HL-60/S4 treated with phorbol 12-myristate 13-acetate at 8.2 ng/mL for 4 days and 3 days (cell line): ENCODE data around the gene TYSND1.
"Not testable (repeated sequence)": the region's sequence is repeated elsewhere in the genome, so short reads cannot be mapped to it uniquely, and the experiment has no call there.

Source experiments
- in situ Hi-C: fragments of 300-500 bp; cut with MboI; formaldehyde crosslinking; loops from 2 replicates; pipeline ENCODE4 v1.15.0; 2022; ENCODE audit warnings: low sequenced_read_pairs

The TYSND1 gene

DNA sequence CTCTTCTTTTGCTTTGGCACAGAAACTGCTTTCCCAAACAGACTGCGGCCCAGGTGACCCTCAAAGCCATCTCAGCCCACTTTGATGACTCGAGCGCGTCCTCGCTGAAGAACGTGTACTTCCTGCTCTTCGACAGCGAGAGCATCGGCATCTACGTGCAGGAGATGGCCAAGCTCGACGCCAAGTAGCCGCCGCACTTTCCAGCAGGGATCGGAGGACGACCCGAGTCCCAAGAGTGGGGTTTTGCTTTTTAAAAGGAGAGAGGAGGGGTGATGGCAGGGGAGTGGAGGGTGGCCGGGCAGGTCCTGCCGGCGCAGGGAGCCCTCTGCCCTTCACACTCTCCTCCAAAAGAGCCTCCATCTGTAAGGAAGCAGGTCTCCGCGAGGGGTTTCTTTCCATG, 35.0 kb downstream of the TYSND1 start:
- in situ Hi-C loops = no loop called here

DNA sequence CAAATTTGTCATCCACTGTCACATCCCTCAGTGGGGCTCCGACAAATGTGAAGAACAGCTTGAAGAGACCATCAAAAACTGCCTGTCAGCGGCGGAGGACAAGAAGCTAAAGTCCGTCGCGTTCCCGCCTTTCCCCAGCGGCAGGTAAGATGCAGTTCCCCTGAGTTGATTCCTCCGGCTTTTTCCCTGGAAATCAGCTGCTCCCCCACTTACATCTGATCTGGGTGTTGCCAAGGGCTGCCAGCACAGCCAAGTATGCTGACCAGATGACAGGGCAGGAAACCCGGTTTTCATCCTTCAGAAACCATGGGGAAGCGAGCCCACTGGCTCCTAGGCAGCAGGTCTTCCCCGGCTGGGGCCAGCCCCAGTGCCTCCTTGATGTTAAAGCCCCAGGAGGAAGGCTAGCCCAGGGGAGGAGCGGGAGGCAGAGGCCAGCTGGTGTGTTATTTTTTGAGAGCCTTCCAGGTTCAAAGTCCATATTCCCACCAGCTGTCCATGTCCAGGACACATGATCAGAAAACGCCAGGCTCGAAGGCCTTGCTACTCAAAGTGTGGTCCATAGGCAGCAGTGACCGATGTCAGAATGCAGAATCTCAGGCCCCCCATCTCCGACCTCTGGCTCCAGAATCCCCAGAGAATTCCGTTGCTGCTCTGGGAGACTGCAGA, 37.3 kb downstream of the TYSND1 start:
- in situ Hi-C loops = no loop called here

DNA sequence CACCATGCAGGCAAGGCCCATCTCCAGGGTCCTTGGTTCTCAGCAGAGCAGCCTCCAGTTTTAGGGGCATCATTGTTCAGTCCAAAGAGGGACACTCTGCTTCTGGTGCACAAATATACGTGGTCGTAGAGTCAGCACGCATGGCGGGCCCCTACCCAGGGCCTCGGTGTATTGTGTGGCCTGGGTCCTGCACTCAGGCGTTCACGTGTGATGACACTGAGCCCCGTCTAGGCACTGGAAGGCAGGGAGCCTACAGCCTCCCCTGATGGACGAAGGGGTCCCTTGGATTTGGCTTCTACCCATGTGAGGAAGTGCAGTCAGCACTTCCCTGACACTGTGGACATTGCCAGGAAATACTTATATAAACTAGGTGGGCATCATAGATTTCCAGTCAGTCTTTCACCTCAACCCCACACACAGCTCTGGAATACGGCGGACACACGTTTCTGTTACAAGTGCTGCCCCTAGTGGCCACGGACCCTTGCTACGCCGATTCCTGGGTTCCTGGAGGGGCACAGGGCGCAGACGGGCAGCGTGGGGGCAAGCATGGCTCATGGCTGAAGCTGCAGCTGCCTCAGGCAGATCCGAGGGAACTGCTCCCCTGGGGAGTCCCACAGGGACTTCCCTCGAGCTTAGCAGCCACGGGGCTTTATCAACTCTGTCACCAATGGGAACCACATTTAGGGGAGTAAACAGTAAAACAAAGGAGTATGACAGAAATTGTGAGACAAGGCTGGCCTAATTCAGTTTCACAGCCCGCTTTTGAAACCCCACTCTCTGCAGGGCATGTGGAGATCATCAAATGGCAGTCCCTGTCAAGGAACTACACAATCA, 39.3 kb downstream of the TYSND1 start:
- in situ Hi-C loops = no loop called here

DNA sequence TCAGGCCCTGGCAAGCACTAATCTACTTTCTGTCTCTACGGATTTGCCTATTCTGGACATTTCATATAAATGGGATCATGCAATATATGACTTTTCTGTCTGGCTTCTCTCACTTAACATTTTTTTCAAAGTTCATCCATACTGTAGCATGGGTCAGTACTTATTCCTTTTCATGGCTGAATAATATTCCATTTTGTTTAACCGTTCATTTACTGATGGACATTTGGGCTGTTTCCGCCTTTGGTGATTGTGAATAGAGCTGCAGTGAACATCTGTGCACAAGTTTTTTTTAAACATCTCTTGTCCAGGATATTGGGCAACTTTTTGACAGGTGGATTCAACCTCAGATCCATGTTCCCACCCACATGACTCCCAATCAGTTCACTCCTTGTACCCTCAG, 44.8 kb downstream of the TYSND1 start:
- in situ Hi-C loops = no loop called here

DNA sequence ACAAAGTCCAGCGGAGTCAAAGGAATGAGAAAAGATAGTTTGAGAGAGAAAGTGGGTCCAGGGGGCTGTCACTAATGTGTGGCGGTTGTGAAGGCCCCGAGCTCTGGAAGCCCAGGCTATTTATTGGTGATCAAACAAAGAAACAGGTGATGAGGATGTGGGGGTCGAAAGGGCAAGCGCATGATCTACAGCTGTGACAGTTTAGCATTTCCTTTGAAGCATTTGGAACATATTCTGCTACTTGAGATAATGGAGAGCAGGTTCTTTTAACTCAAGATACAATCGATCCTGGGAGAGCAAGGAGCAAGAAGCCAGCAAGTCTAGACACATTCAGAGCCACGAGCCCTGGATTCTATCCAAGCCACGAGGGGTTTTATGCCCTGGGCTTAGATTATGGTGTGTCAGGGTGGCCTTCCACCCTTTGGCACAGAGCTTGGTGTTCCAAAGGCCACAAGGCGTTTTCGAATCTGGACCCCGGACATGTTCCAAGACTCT, 45.4 kb downstream of the TYSND1 start:
- in situ Hi-C loops = not testable (repeated sequence)

DNA sequence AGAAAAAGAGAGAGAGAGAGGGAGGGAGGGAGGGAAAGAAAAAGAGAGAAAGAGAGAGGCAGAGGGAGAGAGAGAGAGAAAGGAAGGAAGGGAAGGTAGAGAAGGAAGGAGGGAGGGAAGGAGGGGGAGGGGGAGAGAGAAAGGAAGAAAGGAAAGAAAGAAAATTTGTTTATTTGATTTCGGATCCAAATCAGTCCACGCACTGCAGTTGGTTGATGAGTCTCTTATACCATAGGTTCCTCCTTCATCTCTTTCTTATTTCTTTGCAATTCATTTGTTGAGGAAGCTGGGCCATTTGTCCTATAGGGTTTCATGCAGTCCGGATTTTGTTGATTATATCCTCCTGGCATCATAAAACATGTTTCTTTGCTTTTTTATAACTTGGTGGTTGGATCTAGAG, 48.2 kb downstream of the TYSND1 start:
- in situ Hi-C loops = no loop called here

DNA sequence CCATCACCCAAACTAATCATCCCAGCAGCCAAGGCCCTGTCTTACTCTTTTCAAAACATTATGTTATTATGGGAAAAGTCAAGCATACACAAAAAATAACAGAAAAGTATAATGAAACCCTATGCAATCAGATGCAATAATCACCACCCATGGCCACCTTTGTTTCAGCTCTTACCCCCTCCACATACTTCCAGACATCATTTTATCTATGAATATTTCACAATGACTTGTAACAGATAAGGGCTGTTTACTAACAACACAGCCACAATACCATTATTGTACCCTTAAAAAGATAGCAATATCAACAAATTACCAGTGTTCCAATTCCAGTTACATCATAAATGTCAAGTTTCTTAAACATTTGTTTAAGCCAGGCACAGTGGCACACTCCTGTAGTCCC, 49.0 kb downstream of the TYSND1 start:
- in situ Hi-C loops = no loop called here

DNA sequence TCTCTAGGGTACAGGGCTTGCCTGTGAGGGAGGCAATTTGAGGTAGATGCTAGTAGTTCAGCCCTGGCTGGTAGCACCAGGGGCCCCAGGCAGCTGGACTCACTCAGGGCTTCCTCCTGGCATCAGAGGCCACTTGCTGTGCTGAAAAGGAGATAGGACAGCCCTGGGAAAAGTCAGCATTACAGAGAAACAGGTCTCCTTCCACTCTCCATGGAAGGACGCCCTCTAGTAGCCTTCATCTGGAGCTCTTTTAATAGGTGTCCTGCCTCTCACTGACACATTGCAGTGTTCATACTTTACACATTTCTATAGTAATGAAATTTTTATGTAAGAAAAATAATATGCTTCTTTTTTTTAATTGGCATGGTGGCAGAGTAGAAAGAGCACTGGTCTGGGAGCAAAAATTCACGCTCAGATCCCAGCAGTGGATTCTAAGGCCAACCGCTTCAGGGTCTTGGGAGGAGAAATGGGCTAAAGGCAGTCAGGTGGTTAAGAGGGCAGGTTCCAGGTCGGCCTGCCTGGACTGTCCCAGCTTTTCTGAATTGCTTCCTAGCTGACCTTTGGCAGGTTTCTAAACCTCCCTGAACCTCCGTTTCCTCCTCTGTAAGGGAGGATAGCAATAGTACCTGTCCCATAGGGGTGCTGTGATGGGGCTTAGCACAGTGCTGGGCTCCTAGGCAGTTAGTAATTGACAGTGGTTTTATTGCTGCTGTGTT, 49.6 kb downstream of the TYSND1 start:
- in situ Hi-C loops = no loop called here

DNA sequence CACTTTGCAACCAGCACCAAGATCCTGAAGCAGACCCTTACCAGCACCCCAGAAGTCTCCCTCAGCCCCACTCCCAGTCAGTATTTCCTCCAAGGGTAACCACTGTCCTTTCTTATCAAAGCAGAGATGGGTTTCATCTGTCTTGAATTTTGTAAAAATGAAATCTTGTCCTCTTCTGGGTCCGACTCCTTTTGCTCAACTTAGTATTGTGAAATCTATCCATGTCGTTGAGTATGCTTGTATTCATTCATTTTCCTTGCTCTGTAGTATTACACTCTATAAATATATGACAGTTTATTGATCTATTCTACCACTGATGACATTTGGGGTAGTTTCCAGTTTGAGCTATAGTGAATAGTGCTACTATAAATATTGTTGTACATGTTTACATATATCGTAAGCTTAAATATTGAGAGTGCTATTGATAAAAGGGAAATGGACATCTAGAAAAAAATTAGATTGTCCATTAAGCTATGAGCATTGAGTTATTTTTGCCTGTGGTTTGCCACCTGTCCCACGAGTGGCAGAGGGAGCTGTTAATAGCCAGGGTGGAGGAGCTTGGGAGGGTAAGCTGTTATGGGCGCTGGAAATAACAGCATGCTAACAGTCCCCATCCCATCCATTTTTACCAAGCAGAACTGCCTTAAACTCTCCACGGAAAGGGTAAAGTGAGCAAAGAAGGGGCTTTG, 50.3 kb downstream of the TYSND1 start:
- in situ Hi-C loops = no loop called here

DNA sequence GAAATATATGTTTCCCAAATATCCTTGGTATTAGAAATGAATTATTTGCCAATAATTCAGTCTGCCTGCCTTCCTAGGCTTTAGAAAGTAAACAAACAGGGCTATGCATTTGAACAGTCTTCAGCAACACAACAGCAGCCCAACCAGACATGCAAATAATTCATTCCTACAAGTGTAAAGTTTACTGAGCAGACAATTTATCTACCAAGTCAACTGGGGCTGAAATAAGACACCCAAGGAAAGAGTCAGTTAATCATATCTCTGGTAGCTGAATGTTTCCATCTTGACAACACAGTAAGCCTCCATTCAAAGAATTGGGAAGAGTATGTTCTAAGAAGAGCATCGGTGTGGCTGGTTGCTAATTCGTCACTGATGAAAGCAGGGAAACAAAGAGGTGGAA, 52.2 kb downstream of the TYSND1 start:
- in situ Hi-C loops = no loop called here

DNA sequence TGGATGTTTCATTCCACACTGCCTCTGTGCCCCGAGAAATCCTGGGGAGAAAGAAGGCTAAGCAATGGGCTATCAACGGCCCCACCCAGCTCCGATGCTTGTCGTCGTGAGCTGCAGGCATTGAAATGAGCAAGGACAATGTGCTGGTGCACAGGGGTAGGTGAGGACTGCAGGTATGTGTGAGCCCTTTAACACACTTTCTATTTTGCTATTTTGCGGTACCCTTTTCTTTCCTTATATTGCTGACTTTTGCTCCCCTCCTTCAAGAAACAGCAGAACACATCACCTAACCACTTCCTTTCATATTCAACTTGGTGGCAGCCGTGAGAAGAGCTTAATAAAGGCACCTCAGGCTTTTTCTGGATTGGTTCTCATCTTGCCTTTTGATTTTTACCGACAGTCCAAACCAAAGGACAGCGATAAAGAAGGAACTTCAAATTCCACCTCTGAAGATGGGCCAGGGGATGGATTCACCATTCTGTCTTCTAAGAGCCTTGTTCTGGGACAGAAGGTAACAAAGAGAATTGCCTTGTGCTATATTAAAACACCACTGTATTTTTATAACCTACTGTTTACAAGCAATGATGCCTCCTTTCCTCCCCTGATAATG, 53.1 kb downstream of the TYSND1 start:
- in situ Hi-C loops = no loop called here

DNA sequence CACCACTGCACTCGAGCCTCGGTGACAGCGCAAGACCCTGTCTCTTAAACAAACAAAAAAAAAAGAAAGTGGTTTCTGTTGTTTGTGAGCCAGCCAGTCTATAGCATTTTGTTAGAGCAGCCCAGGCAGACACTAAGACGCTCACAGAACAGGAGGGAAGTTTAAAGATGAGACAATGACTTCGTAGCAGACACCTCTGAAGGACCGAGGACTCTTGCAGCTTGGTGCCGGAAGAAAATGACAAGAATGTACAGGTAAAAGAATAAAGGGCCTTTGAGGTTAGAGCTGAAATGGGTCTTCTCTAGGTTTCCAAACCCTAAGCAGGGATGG, 54.1 kb downstream of the TYSND1 start:
- in situ Hi-C loops = no loop called here

DNA sequence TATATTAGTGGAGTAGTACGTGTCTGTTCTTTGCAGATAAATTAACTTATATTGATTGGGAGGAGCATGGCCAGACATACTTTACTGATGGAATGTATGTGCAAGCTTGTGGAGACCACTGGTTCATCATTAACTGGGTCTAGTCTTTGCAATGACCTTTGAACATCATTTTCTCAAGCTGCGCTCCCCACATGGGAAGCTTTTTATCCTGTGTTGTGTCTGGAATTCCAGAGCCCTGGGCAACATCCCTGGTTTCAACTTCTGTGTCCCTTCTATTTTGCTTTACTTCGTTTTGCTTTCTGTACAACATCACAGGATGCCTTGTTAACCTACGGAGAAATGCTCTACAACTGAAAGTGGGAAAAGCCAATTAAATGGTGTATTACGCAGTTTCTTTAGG, 55.5 kb downstream of the TYSND1 start:
- in situ Hi-C loops = no loop called here

DNA sequence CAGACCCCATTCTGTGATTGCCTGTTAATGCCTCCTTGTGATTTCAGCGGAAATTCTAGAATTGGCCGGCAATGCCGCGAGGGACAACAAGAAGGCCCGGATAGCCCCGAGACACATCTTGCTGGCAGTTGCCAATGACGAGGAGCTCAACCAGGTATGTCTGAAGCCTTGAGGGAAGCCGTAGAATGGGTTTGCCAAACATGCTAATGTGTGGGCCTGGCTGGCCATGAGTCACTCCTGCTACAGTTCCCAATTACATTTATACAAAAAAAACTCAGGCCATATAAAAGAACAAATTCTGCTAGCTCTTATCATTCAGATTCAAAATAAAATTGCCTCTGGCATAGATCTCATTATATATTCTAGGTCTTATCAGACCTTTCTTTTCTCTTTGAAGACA, 56.5 kb downstream of the TYSND1 start:
- in situ Hi-C loops = no loop called here

DNA sequence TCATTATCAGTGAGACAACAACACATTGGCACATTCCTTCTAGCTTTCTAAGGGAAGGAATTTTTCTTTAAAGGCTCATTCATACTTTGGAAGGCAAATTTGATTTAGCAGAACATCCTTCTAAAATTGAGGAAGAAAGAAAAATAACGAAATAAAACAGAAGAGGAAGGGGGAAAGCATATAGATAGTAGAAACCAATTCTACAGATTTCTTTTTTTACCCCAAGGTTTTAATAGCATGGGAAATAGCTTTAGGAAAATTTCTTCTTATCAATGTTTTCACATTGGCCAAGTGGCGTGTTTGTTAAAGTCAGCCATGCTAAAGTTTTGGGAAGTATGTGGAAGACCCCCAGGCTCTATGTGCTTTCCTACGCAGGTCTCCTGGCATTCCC, 58.2 kb downstream of the TYSND1 start:
- in situ Hi-C loops = no loop called here
